Activated naive CD8-positive, alpha-beta T cell treated with anti-CD3 and anti-CD28 coated beads for 36 hours (primary cell): ENCODE data around the gene ADAMTS3. TPM values are rescaled to one million over a fixed set of nuclear protein-coding genes. Genes with fewer than 3 reads are reported as not detected.

Source experiments
- DNase-seq: peaks from one replicate; pipeline ENCODE4 v3.0.0; 2021
- H3K27ac Mint-ChIP-seq: one replicate; pipeline ENCODE4 v1.8.0; 2022; ENCODE audit warnings: mild to moderate bottlenecking, moderate library complexity, mixed read lengths
- H3K27me3 Mint-ChIP-seq: one replicate; pipeline ENCODE4 v1.8.0; 2022; ENCODE audit warnings: mild to moderate bottlenecking, mixed read lengths
- H3K36me3 Mint-ChIP-seq: one replicate; pipeline ENCODE4 v1.8.0; 2021; ENCODE audit warnings: mild to moderate bottlenecking, mixed read lengths
- H3K4me1 Mint-ChIP-seq: one replicate; pipeline ENCODE4 v1.8.0; 2021; ENCODE audit warnings: mixed read lengths
- H3K4me3 Mint-ChIP-seq: one replicate; pipeline ENCODE4 v1.8.0; 2022; ENCODE audit warnings: mild to moderate bottlenecking, moderate library complexity, mixed read lengths
- H3K9me3 Mint-ChIP-seq: one replicate; pipeline ENCODE4 v1.8.0; 2022; ENCODE audit warnings: mixed read lengths
- total RNA-seq, 2 experiments: library from RNA; stranded (reverse); gene quantifications; one replicate each; pipeline ENCODE4 v1.2.3, GENCODE V29; 2021

Gene ADAMTS3
- total RNA-seq, 2 experiments from 2014 or later = not detected

DNA sequence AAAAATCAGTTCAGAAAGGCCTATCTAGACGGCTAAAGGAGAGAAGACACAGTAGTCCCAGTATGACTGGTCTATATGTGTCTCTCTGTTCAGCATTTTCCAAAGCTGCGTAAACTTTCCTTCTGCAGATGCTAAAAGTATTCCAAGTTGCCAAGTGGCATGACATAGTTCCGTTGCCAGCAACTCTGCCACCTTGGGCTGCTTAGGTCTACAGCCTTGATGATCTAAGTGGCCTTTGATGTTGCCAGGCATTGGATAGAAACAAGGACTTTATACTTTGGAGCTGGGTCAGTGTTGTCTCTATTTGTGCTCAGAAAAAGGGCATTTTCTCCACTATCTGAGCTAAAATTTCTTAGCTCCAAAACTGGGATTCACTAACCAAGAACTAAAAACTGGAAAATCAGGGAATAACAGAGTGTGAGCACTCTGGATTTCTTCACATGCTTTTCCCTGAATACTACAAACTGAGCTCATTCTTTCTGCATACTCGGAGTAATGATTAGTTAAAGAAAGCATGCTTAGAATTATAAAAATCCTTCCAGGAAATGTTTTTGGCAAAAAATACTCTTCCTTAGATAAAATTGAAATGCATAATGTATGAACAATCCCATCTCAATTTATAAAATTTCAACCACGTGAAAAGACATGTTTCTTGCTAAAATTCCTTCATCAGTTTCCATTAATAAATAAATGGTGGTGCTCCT lies 191.4 kb downstream of the ADAMTS3 start:
- H3K27ac Mint-ChIP-seq = no peak overlapping the region
- no peak overlapping the region for H3K4me3 Mint-ChIP-seq
- no peak for DNase-seq
- H3K36me3 Mint-ChIP-seq = no peaks in the 10 kb centered on the region
- no peaks in the 10 kb centered on the region for H3K27me3 Mint-ChIP-seq
- no peaks in the 10 kb centered on the region for H3K9me3 Mint-ChIP-seq
- no peaks in the 10 kb centered on the region for H3K4me1 Mint-ChIP-seq

GRCh38 chr4:72376901-72377300 lies 192.1 kb downstream of the ADAMTS3 start:
- Mint-ChIP-seq H3K27ac (no peak overlapping the region), H3K27me3 (no peaks in the 10 kb centered on the region), H3K4me1 (no peaks in the 10 kb centered on the region), H3K9me3 (no peaks in the 10 kb centered on the region), H3K4me3 (no peak overlapping the region), H3K36me3 (no peaks in the 10 kb centered on the region)
- no peak for DNase-seq

DNA sequence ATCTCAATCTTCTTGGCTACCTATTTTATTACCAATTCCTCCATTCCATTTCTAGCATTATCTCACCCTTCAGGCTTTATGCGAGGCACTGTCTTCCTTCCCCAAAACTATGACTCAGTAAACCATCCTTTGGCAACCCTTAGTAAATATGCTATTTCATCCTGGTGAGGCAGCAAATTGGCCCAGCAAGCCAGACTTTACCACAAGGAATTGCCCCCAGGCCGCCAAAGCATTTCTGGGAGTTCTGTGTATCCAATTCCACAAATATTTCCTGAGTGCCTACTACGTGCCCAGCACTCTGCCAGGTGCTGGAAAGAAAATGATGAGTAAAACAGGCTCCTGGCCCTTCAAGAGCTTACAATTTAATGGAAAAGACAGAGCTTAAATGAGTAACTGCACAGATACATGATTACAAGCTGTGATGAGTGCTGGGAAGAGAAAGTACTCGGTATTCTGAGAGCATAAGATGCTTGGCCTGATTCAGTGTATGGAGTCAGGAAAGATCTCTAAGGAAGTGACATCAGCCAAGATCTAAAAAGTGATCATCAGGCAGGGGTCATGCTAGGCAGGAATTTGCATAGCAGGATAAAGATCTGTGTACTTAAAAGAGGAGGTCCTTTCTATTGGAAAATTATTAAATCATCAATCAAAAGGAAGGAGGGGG lies 193.8 kb downstream of the ADAMTS3 start:
- Mint-ChIP-seq H3K9me3 (no peaks in the 10 kb centered on the region), H3K27me3 (no peaks in the 10 kb centered on the region), H3K36me3 (no peaks in the 10 kb centered on the region), H3K4me3 (no peak overlapping the region), H3K27ac (no peak overlapping the region), H3K4me1 (no peaks in the 10 kb centered on the region)
- DNase-seq = no peak

- H3K4me1 Mint-ChIP-seq = no peaks in the 10 kb centered on the region
- no peaks in the 10 kb centered on the region for H3K9me3 Mint-ChIP-seq
- no peaks in the 10 kb centered on the region for H3K27me3 Mint-ChIP-seq
- H3K4me3 Mint-ChIP-seq = no peak overlapping the region
- H3K27ac Mint-ChIP-seq = no peak overlapping the region
- no peak for DNase-seq
- no peaks in the 10 kb centered on the region for H3K36me3 Mint-ChIP-seq
Observed at GRCh38 chr4:72374159-72374558, 194.9 kb downstream of the ADAMTS3 start.

- no peak for DNase-seq
- Mint-ChIP-seq H3K4me1 (no peaks in the 10 kb centered on the region), H3K9me3 (no peaks in the 10 kb centered on the region), H3K36me3 (no peaks in the 10 kb centered on the region), H3K27me3 (no peaks in the 10 kb centered on the region), H3K27ac (no peak overlapping the region), H3K4me3 (no peak overlapping the region)
Observed at GRCh38 chr4:72366601-72367000, 202.4 kb downstream of the ADAMTS3 start.

GRCh38 chr4:72365981-72366380 lies 203.0 kb downstream of the ADAMTS3 start:
- Mint-ChIP-seq H3K27me3 (no peaks in the 10 kb centered on the region), H3K4me3 (no peak overlapping the region)

GRCh38 chr4:72365016-72365415 lies 204.0 kb downstream of the ADAMTS3 start:
- Mint-ChIP-seq H3K27me3 (no peaks in the 10 kb centered on the region), H3K36me3 (no peaks in the 10 kb centered on the region), H3K4me3 (no peak overlapping the region), H3K27ac (no peak overlapping the region), H3K9me3 (no peaks in the 10 kb centered on the region), H3K4me1 (no peaks in the 10 kb centered on the region)
- no peak for DNase-seq

More at GRCh38 chr4:72365981-72366380, 203.0 kb downstream of the ADAMTS3 start:
- Mint-ChIP-seq H3K4me1 (no peaks in the 10 kb centered on the region), H3K9me3 (no peaks in the 10 kb centered on the region), H3K27ac (no peak overlapping the region), H3K36me3 (no peaks in the 10 kb centered on the region)
- no peak for DNase-seq

GRCh38 chr4:72360075-72360474 lies 208.9 kb downstream of the ADAMTS3 start:
- no peak overlapping the region for H3K4me3 Mint-ChIP-seq
- no peak overlapping the region for H3K27ac Mint-ChIP-seq
- H3K9me3 Mint-ChIP-seq = no peaks in the 10 kb centered on the region
- no peak for DNase-seq
- no peaks in the 10 kb centered on the region for H3K27me3 Mint-ChIP-seq
- no peaks in the 10 kb centered on the region for H3K36me3 Mint-ChIP-seq
- H3K4me1 Mint-ChIP-seq = no peaks in the 10 kb centered on the region

DNA sequence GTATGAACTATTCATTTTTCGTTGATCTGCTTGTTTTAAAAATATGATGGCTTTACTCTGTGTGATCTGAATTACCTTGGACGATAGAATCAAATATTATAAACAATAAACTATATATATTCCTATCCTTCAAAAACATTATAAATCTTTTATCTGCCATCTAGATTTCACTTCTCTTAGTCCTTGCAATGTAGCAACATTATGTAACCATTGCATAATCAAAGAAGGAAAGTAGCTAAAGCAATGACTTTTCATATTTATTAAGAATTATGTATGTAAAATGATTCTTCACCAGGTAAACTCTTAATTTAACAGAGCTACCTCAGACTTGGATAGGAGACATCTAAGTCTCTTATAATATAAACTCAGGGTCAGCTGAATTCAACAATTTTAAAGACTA lies 210.5 kb downstream of the ADAMTS3 start:
- H3K27ac Mint-ChIP-seq = no peak overlapping the region
- no peaks in the 10 kb centered on the region for H3K36me3 Mint-ChIP-seq

DNA sequence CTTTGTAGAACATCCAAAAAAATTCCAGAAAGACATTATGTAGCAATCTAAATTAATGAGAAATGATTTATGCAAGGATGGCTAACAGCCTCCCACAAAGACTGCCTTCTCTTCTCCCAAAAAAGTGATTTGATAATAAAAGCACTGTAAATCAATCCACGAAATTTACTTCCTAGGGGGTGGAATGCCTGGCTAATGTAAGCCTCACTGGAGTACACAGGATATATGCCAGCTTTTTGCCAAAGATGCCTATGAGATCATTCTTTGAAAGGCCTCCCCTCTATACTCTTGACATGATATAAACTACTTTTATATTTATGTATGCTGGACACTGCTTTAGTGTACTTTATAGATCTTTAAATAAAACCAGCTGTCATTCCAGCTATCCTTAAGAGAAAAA lies 211.1 kb downstream of the ADAMTS3 start:
- Mint-ChIP-seq H3K9me3 (no peaks in the 10 kb centered on the region), H3K4me3 (no peak overlapping the region), H3K36me3 (no peaks in the 10 kb centered on the region), H3K4me1 (no peaks in the 10 kb centered on the region), H3K27me3 (no peaks in the 10 kb centered on the region), H3K27ac (no peak overlapping the region)
- no peak for DNase-seq

More for the DNA sequence above, 210.5 kb downstream of the ADAMTS3 start:
- no peaks in the 10 kb centered on the region for H3K9me3 Mint-ChIP-seq
- no peaks in the 10 kb centered on the region for H3K27me3 Mint-ChIP-seq
- no peak for DNase-seq
- no peaks in the 10 kb centered on the region for H3K4me1 Mint-ChIP-seq
- H3K4me3 Mint-ChIP-seq = no peak overlapping the region

GRCh38 chr4:72352711-72353110 lies 216.3 kb downstream of the ADAMTS3 start:
- Mint-ChIP-seq H3K27me3 (peaks cover 4% of the 10 kb centered on the region), H3K36me3 (no peaks in the 10 kb centered on the region), H3K4me1 (no peaks in the 10 kb centered on the region), H3K9me3 (no peaks in the 10 kb centered on the region), H3K27ac (no peak overlapping the region), H3K4me3 (no peak overlapping the region)
- no peak for DNase-seq

- Mint-ChIP-seq H3K36me3 (no peaks in the 10 kb centered on the region), H3K4me1 (no peaks in the 10 kb centered on the region), H3K9me3 (no peaks in the 10 kb centered on the region), H3K27me3 (peaks cover 4% of the 10 kb centered on the region), H3K4me3 (no peak overlapping the region), H3K27ac (no peak overlapping the region)
- DNase-seq = no peak
Observed at GRCh38 chr4:72351521-72351920, 217.5 kb downstream of the ADAMTS3 start.

- Mint-ChIP-seq H3K4me1 (no peaks in the 10 kb centered on the region), H3K27ac (no peak overlapping the region), H3K4me3 (no peak overlapping the region), H3K27me3 (peaks cover 4% of the 10 kb centered on the region), H3K9me3 (no peaks in the 10 kb centered on the region), H3K36me3 (no peaks in the 10 kb centered on the region)
- no peak for DNase-seq
Observed at GRCh38 chr4:72348701-72349100, 220.3 kb downstream of the ADAMTS3 start.

- no peaks in the 10 kb centered on the region for H3K36me3 Mint-ChIP-seq
- no peaks in the 10 kb centered on the region for H3K27me3 Mint-ChIP-seq
- no peak overlapping the region for H3K27ac Mint-ChIP-seq
Observed at GRCh38 chr4:72344418-72344817, 224.6 kb downstream of the ADAMTS3 start.

GRCh38 chr4:72341432-72341820 lies 227.6 kb downstream of the ADAMTS3 start:
- Mint-ChIP-seq H3K4me1 (no peaks in the 10 kb centered on the region), H3K36me3 (no peaks in the 10 kb centered on the region), H3K27ac (no peak overlapping the region), H3K27me3 (no peaks in the 10 kb centered on the region), H3K4me3 (no peak overlapping the region), H3K9me3 (no peaks in the 10 kb centered on the region)
- DNase-seq = no peak

More at GRCh38 chr4:72344418-72344817, 224.6 kb downstream of the ADAMTS3 start:
- no peak for DNase-seq
- Mint-ChIP-seq H3K4me3 (no peak overlapping the region), H3K9me3 (no peaks in the 10 kb centered on the region), H3K4me1 (no peaks in the 10 kb centered on the region)
